ENCODE data around the gene TECPR1.

Gene TECPR1

DNA sequence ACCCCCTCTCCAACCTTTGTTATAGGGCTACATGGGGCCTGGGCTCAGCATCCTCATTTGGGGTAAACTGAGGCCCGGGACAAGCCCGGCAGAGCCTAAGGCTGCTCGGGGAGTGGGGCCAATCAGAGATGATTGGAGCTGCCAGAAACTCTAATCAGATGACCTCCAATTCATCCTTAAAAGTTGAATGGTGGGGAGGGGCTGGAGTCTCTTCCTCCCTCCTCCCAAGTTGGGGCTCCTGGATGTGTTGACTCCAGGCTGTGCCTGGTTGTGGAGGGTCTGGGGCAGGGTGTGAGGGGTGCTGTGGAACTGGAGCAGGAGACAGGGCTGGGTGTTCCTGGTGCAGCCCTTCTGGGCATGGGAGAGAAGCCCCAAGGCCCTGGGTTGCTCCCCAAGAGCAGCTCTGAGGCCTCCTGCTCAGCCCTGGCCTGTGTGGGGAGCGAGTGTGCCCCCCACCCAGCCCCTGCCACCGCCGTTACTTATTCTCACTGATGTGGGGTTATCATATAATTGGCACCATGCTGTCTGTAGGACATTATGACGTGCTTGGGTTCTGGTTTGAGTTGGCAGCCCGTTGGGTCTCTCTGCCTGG lies 38.6 kb downstream of the TECPR1 start:
- no peaks in the 10 kb centered on the region for H3K9me3 ChIP-seq
- in situ Hi-C loops (cut with MboI; ENCODE audit: low sequenced_read_pairs), result no loop called here

DNA sequence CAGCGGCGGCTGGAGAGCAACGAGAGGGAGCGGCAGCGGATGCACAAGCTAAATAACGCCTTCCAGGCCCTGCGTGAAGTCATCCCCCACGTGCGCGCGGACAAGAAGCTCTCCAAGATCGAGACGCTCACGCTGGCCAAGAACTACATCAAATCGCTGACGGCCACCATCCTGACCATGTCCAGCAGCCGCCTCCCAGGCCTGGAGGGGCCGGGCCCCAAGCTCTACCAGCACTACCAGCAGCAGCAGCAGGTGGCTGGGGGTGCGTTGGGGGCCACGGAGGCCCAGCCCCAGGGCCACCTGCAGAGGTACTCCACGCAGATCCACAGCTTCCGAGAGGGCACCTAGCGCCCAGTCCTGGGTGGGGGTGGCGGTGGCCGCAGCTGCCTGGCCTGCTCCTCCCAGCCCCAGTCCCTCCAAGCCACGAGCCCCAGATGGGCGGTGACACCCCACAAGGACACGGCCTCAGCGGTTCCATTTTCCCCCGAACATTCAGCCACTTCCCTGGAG lies 39.4 kb downstream of the TECPR1 start:
- no peaks in the 10 kb centered on the region for H3K4me1 ChIP-seq
- no peaks in the 10 kb centered on the region for H3K9me3 ChIP-seq
- in situ Hi-C loops (cut with MboI; ENCODE audit: low sequenced_read_pairs), result no loop called here
- no peak overlapping the region for H3K4me3 ChIP-seq
- H3K36me3 ChIP-seq (replicated peaks), result no peaks in the 10 kb centered on the region
- no peak for DNase-seq (ENCODE audit: low spot score in 2 of 2)
- H3K27me3 ChIP-seq (ENCODE audit: low read depth), result no peaks in the 10 kb centered on the region

More for the DNA sequence above, 38.6 kb downstream of the TECPR1 start:
- Histone ChIP-seq H3K36me3 (replicated peaks) (no peaks in the 10 kb centered on the region), H3K27me3 (ENCODE audit: low read depth) (no peaks in the 10 kb centered on the region), H3K4me3 (no peak overlapping the region), H3K4me1 (no peaks in the 10 kb centered on the region)
- DNase-seq (ENCODE audit: low spot score in 2 of 2), result no peak

DNA sequence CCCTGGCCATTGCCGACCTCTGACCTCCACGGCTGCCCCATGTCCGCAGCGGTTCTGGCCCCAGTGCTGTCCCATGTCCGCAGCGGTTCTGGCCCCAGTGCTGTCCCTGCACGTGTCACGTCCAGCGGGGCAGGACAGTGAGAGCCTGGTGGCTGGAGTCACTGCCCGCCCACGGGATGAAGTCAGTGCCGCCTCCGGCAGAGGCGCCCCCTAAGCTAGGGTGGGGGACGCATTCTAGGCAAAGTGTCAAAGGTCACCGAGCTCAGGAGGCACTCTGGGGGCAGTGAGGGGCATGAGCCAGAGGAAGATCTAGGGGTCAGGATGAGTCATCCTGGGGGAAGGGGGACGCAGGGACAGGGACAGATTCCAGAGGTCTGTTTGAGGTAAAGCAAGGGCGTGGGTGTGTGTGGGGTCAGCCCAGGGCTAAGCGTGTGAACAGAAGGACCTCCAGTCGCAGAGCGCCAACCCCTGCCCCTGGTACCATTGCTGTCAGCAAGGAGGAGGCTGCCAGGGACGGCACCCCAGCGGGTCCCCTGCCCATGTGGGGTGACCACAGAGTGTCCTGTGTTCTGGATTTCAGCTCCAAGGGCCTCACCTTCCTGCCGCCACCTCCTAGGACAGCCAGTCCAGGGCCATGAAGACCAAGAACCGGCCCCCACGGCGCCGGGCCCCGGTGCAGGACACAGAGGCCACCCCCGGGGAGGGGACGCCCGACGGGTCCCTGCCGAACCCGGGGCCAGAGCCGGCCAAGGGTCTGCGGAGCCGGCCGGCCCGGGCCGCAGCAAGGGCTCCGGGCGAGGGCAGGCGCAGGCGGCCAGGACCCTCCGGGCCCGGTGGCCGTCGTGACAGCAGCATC lies 40.1 kb downstream of the TECPR1 start:
- in situ Hi-C loops (cut with MboI; ENCODE audit: low sequenced_read_pairs), result no loop called here
- Histone ChIP-seq H3K36me3 (replicated peaks) (no peaks in the 10 kb centered on the region), H3K9me3 (no peaks in the 10 kb centered on the region), H3K4me1 (no peaks in the 10 kb centered on the region), H3K4me3 (no peak overlapping the region), H3K27me3 (ENCODE audit: low read depth) (no peaks in the 10 kb centered on the region)
- DNase-seq (ENCODE audit: low spot score in 2 of 2), result no peak

DNA sequence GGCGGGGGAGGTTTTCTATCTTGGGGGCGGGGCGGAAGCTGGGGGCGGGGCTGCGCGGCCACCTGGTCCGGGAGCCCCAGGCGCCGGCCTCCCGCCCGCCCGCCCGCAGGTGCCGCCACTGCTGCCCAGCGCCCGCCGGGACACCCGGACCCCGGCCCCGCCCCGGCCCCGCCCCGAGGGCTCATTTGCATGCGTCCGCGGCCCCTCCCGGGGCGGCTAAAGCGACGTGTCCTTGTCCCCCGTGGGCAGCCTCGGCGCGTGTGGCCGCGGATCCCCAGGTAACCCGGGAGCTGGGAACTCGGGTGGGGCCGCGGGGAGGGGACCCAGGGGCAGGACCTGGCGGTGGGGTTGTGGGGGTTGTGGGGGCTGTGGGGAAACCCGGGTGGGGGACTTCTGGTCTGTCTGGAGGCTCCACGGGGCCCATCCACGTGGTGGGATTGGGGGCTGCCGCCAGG lies 40.8 kb downstream of the TECPR1 start, which contains the start of gene BHLHA15:
Gene BHLHA15 (plus strand): TSS at position 219 of the 455 bp plus-strand sequence. CDS start 871 bp downstream, outside the sequence.
- in situ Hi-C loops (cut with MboI; ENCODE audit: low sequenced_read_pairs), result no loop called here
- Histone ChIP-seq H3K9me3 (no peaks in the 10 kb centered on the region), H3K4me3 (no peak within 1 kb of the TSS), H3K27me3 (ENCODE audit: low read depth) (no peaks in the 10 kb centered on the region), H3K36me3 (replicated peaks) (no peaks in the 10 kb centered on the region), H3K4me1 (no peaks in the 10 kb centered on the region)
- DNase-seq (ENCODE audit: low spot score in 2 of 2), result no peak

DNA sequence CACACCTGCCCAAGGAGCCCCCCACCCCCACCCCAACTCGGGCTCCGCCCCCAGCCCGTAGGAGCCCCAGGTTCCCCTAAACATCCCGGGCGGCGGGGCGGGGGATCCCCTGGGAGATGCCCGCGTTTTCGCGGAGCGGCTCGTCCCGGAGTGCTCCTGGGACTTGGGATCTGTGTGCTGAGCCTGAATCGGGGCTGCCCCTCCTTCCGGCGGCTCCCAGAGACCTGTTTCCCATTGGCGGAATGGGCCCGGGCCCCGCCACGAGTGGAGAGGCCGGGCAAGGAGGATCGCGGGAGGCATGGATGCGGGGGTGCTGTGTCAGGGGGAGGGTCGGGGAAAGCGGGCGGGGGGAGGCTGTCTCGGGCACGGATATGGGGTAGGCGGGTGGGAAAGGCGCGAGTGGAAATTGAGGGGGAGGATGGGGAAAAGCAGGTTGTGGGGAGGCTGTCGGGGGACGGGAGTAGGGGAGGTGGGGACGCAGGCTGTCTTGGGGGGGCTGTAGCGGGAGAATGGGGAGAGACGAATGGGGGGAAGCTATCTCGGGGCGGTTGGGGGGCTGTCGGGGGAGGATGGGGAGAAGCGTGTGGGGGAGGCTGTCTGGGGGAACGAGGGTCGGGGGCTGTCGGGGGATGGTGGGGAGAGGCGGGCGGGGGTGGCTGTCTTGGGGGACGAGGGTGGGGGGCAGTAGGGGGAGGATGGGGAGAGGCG lies 41.4 kb downstream of the TECPR1 start:
- no peak for DNase-seq (ENCODE audit: low spot score in 2 of 2)
- H3K27me3 ChIP-seq (ENCODE audit: low read depth), result no peaks in the 10 kb centered on the region
- H3K4me1 ChIP-seq, result no peaks in the 10 kb centered on the region
- in situ Hi-C loops (cut with MboI; ENCODE audit: low sequenced_read_pairs), result no loop called here
- no peak overlapping the region for H3K4me3 ChIP-seq
- peaks cover 3% of the 10 kb centered on the region; the same call in 1 of the 2 replicates for H3K36me3 ChIP-seq (replicated peaks)
- H3K9me3 ChIP-seq, result no peaks in the 10 kb centered on the region

DNA sequence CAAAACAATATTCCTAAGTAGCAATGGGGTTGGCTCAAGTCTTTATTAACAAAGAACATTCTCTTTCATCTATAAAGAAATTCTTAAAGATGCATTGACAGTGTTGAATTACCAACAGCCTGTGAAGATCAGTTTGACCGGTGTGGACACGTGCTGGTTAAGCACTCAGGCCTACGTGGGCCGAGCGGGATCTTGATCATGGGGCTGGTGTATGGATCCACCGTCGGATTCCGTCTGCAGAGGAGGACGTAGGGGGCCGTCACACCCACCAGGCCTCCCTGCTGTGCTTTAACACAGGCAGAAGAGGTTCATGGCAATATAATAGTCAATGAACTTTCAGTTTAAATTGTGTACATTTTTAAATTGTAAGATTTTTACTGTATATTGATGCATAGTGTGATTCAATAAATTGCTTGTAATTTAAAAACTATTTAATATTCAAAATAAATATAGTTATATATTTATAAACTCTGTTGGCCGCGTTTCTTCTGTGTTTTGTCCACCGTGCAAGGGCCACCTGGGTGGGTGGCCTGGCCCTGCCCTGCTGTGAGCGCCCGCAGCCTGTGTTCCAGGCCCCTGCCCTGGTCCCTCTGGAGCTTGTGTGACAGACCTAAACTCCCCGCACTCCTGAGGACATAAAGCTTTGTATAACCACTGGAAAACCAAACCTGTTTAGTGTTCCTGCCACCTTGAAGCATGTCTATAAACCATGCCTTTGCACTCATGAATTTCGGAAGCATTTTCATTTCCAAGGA lies 42.7 kb downstream of the TECPR1 start:
- Histone ChIP-seq H3K27me3 (ENCODE audit: low read depth) (no peaks in the 10 kb centered on the region), H3K36me3 (replicated peaks) (peaks cover 7% of the 10 kb centered on the region; the same call in 1 of the 2 replicates), H3K9me3 (no peaks in the 10 kb centered on the region), H3K4me1 (no peaks in the 10 kb centered on the region), H3K4me3 (no peak overlapping the region)
- in situ Hi-C loops (cut with MboI; ENCODE audit: low sequenced_read_pairs), result no loop called here
- no peak for DNase-seq (ENCODE audit: low spot score in 2 of 2)

DNA sequence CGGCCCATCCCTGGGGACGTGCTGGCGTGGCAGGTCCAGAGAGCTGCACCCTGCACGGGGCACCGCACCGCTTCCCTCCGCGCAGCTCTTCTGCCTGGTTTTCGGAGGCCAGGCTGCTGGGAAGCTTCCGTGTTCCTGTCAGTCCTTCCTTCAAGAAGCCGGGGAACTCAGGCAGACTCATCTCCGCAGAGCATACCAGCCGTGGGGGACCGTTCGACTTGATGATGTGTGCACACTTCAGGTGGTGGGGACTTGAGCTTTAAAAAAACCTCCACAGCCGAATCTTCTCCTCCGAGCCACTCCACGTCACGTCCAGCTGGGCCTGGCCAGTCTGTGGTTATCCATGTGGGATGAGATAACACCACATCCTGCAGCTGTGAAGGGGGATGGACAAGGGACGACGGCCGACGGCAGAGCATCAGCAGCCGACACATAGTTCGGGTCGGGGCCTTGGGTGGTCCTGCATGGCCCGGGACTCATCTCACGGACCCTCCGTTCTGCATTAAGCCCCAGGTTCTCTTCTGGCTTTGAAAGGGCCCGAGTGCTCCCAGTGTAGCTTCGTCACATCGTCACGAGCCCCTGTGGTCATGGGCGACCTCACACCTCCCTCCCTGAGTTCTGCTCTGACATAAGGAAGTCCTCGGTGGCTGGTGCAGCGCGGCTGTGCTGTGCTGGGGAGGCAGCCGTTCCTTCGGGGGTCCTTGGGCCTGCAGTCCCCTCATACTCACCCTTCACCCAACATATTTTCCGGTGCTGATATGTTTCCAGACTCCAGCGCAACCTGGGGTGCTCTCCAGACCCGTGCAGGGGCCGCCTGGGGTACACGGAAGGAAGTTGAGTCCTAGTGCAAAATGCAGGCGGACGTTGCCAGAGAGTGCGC lies 45.3 kb downstream of the TECPR1 start:
- no peak overlapping the region for H3K4me3 ChIP-seq
- in situ Hi-C loops (cut with MboI; ENCODE audit: low sequenced_read_pairs), result no loop called here
- no peaks in the 10 kb centered on the region for H3K9me3 ChIP-seq
- no peaks in the 10 kb centered on the region for H3K4me1 ChIP-seq
- peaks cover 7% of the 10 kb centered on the region; the same call in 1 of the 2 replicates for H3K36me3 ChIP-seq (replicated peaks)
- DNase-seq (ENCODE audit: low spot score in 2 of 2), result no peak
- no peaks in the 10 kb centered on the region for H3K27me3 ChIP-seq (ENCODE audit: low read depth)

DNA sequence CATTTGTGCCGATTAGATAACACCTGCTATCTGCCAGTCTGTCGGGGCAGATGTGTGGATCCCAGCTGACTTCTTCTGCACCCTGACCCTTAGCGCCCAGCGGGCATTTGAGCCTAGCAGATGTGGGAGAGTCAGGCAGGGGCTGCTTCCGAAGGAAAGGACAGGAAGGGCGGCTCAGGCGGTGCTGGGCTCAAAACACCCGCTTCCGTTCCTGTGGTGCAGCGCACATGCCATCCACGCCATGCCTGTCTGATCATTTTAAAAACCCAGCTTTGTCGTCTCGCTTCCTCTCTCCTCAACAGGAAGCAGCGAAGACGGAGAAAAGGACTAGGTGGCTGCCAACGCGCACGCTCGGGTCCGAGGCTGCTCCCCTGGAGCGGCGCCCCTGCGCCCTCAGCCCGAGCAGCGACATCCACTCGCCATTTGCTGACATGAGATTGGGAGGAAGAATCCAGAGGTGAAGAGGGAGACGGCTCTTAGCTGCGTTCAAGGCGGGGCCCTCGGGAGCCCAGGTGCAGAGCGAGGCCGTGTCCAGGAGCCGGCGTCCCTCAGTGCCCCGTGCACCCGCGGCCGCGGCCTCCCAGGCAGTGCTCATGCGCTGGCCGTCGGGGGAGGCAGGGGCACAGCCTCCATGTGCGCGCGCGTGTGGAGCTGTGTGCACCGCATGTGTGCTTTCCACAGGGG lies 46.7 kb downstream of the TECPR1 start:
- H3K36me3 ChIP-seq (replicated peaks), result peaks cover 9% of the 10 kb centered on the region; the same call in 1 of the 2 replicates
- H3K9me3 ChIP-seq, result no peaks in the 10 kb centered on the region
- no peak for DNase-seq (ENCODE audit: low spot score in 2 of 2)
- in situ Hi-C loops (cut with MboI; ENCODE audit: low sequenced_read_pairs), result no loop called here
- no peaks in the 10 kb centered on the region for H3K4me1 ChIP-seq
- no peak overlapping the region for H3K4me3 ChIP-seq
- H3K27me3 ChIP-seq (ENCODE audit: low read depth), result no peaks in the 10 kb centered on the region

DNA sequence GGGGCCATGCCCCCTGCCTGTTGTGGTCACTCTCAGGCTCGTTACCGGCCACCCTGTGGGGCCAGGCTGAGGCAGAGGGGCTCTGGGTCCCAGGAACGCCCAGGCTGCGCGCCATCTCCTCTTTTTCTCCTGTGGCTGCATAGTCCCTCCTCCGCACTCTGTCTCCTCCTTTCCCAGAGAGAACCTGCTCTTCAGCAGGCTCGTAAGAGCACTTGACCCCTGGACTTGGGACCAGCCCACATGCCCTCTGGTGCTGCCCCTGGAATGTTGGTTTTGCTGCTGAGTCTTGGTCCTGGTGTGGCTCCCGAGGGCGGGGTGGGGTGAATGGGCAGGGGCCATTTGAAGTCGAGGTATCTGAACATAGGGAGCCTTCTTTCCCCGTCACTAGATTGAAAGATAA lies 47.4 kb downstream of the TECPR1 start:
- no peak overlapping the region for H3K4me3 ChIP-seq
- in situ Hi-C loops (cut with MboI; ENCODE audit: low sequenced_read_pairs), result no loop called here

DNA sequence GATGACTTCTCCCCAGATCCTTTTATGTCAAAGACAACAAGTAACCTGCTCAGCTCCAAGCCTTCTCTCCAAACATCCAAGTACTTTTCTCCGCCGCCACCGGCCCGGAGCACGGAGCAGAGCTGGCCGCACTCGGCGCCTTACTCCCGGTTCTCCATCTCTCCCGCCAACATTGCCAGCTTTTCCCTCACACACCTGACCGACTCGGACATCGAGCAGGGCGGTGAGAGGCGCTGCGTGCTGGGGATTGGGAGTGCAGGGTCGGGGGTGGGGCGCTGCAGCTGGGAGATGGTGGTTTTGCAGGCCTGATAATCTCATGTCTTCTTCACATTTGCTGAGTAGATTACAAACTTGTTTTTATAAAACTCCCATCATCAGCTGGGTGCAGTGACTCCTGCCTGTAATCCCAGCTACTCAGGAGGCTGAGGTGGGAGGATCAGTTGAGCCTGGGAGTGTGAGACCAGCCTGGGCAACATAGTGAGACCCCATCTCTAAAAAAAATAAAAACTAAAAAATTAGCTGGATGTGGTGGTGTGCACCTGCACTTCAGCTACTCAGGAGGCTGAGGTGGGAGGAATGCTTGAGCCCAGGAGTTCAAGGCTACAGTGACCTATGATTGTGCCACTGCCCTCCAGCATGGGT lies 47.9 kb downstream of the TECPR1 start:
- in situ Hi-C loops (cut with MboI; ENCODE audit: low sequenced_read_pairs), result no loop called here

More for the DNA sequence above, 47.4 kb downstream of the TECPR1 start:
- Histone ChIP-seq H3K4me1 (no peaks in the 10 kb centered on the region), H3K9me3 (no peaks in the 10 kb centered on the region), H3K36me3 (replicated peaks) (peaks cover 9% of the 10 kb centered on the region; the same call in 1 of the 2 replicates), H3K27me3 (ENCODE audit: low read depth) (no peaks in the 10 kb centered on the region)
- DNase-seq (ENCODE audit: low spot score in 2 of 2), result no peak

DNA sequence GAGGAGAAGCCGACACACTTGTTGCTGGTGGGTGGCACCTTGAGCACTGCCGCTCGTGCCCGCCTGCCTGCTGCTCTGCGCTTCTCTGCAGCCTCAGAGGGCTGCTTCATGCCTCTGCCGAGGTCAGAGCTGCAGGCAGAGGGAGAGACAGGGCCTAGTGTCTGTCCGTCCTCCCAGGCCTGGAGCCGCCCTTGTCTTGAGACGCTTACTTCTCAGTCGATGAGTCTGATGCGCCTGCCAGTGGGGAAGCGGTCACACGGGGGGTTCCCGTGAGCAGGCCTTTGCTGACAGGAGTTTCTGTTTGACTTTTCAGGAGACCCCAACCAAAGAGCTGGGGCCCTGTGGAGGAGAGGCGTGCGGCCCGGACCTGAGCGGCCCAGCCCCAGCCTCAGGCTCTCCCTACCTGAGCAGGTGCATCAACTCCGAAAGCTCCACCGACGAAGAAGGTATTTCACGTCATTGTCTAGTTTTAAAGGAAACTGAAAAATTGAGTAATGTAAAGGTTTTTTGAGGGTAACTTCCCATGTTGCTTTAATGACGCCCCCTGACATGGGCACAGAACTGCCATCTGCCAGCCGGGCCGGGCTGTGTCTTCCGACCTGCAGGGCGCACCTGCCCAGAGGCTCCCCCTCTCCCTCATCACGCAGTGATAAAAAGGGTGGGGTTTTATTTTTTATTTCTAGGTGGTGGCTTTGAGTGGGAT lies 48.6 kb downstream of the TECPR1 start:
- in situ Hi-C loops (cut with MboI; ENCODE audit: low sequenced_read_pairs), result no loop called here
- no peaks in the 10 kb centered on the region for H3K4me1 ChIP-seq
- DNase-seq (ENCODE audit: low spot score in 2 of 2), result no peak

More for the DNA sequence above, 47.9 kb downstream of the TECPR1 start:
- Histone ChIP-seq H3K36me3 (replicated peaks) (peaks cover 9% of the 10 kb centered on the region; the same call in 1 of the 2 replicates), H3K27me3 (ENCODE audit: low read depth) (no peaks in the 10 kb centered on the region), H3K4me1 (no peaks in the 10 kb centered on the region), H3K4me3 (no peak overlapping the region), H3K9me3 (no peaks in the 10 kb centered on the region)
- no peak for DNase-seq (ENCODE audit: low spot score in 2 of 2)

More for the DNA sequence above, 48.6 kb downstream of the TECPR1 start:
- Histone ChIP-seq H3K9me3 (no peaks in the 10 kb centered on the region), H3K27me3 (ENCODE audit: low read depth) (no peaks in the 10 kb centered on the region), H3K36me3 (replicated peaks) (peaks cover 9% of the 10 kb centered on the region; the same call in 1 of the 2 replicates), H3K4me3 (no peak overlapping the region)
